Measurements from ENCODE around the gene ZNF845. TPM values are rescaled to one million over a fixed set of nuclear protein-coding genes. Genes with fewer than 3 reads are reported as not detected.

ZNF845 gene
- total RNA-seq, 1 donor from 2014 or later: 9.6 TPM

DNA sequence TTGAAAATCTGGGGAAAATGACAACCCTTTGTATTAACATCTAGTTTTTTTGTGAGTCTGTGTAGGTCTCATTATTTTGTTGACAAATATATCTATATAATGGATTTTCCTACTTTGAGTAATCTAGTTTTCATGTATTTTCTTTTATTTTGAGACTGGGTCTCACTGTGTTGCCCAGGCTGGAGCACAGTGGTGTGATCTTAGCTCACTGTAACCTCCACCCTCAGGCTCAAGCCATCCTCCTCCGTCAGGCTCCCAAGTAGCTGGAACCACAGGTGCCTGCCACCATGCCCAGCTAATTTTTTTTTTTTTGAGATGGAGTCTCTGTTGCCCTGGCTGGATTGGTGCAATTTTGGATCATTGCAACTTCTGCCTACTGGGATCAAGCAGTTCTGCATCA is 41.2 kb downstream of the ZNF845 start:
- intact Hi-C loops (cut with micrococcal nuclease): no loop called here

DNA sequence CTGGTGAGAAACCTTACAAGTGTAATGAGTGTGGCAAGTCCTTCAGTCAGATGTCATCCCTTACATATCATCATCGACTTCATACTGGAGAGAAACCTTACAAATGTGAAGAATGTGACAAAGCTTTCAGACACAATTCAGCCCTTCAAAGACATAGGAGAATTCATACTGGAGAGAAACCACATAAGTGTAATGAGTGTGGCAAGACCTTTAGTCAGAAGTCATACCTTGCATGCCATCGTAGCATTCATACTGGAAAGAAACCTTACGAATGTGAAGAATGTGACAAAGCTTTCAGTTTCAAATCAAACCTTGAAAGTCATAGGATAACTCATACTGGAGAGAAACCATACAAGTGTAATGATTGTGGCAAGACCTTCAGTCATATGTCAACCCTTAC is 47.8 kb downstream of the ZNF845 start:
- intact Hi-C loops (cut with micrococcal nuclease): no loop called here

DNA sequence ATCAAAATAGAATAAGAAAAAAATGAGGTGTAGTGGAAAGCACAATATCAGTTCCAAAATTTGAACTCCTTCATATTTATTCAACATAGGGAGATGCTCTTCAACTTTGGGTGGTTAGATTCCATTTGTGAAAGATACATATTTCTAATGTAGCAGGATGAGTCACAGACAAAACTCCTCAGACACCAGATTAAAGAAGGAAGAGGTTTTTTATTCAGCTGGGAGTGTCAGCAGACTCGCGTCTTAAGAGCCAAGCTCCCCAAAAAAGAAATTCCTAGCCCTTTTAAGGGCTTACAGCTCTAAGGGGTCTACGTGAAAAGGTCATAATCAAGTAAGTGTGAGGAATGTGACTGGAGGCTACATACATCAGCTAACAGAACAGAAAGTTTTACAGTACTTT is 54.6 kb downstream of the ZNF845 start:
- intact Hi-C loops (cut with micrococcal nuclease): no loop called here

DNA sequence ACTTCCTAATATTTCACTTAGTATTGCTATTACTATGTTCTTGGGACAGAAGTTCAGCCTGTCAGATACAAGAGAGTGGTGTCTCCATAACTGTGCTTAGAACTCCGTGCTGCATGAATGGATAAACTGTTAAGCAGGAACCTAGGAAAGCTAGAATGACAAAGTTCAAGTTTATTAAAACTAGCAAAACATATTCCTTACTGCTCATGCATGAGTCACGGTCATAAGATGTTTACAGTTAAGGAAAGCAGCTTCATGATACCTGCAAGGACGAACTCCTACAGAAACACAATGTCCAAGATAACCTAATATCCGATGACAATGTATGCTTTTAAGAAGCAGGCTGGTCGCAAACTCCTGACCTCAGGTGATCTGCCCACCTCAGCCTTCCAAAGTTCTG is 55.4 kb downstream of the ZNF845 start:
- intact Hi-C loops (cut with micrococcal nuclease): no loop called here

DNA sequence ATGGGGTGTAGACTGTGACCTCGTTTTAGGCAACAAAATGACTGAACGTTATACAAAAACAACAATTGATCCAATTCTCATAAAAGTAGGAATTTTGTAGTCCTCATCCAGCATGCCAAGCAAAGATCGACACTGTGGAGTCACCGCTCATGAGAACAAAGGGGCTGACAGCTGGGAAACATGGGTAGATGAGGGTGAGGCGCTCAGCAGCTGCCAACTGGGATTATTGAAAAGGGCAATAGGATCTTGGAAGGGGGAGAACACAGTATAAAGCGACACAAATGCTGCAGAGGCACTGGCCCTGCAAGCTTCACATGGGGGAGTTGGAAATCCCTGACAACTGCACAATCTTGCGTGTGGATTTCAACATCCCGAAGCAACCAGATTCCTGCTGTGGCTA is 56.0 kb downstream of the ZNF845 start:
- intact Hi-C loops (cut with micrococcal nuclease): no loop called here

DNA sequence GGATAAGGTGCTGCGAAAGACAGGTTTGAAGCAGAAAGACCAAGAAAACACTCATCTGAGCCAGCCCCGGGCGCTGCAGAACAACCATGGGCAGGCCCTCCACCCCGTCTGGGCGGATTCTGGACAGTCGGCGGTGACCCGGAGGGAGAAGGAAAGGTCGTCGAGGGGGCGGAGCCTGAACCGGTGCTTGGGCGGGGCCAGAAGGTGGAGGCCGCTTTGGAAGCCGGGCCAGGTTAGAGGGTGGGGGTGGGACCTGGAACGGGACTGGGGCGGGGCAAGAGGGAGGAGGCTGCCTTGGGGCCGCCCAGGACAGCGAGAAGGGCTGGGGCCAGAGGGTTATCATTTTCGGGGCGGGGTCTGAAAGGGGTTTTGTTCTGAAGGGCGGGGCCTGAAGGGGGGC is 56.4 kb downstream of the ZNF845 start:
- intact Hi-C loops (cut with micrococcal nuclease): loop anchor here (10.0 kb wide), 1 partner anchor 195 kb away; the partner anchor contains the start of gene ZNF665

DNA sequence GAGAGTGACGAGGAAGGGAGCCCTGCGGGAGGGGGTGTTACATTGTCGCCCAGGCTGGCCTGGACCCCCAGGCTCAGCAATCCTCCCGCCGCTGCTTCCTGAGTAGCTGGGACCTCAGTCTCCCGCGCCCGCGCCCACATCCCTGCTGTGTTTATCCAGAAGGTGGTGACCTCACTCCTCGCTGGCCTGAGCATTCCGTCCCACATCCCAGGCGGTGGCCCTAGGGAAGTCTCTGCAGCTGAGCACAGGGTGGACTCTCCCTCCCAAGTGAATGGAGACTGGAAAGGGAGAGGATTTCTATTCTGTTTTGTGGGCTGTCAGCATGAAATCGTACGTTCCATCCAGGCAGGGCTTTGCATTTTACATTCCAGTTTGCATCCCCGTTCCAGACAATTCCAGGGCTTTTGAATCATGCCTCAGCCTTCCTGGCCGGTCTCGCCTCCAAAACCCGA is 61.0 kb downstream of the ZNF845 start:
- intact Hi-C loops (cut with micrococcal nuclease): loop anchor here (2.0 to 10.0 kb wide), 2 partner anchors 36 to 200 kb away; partner anchors contain the start of genes ZNF665 and ZNF761

DNA sequence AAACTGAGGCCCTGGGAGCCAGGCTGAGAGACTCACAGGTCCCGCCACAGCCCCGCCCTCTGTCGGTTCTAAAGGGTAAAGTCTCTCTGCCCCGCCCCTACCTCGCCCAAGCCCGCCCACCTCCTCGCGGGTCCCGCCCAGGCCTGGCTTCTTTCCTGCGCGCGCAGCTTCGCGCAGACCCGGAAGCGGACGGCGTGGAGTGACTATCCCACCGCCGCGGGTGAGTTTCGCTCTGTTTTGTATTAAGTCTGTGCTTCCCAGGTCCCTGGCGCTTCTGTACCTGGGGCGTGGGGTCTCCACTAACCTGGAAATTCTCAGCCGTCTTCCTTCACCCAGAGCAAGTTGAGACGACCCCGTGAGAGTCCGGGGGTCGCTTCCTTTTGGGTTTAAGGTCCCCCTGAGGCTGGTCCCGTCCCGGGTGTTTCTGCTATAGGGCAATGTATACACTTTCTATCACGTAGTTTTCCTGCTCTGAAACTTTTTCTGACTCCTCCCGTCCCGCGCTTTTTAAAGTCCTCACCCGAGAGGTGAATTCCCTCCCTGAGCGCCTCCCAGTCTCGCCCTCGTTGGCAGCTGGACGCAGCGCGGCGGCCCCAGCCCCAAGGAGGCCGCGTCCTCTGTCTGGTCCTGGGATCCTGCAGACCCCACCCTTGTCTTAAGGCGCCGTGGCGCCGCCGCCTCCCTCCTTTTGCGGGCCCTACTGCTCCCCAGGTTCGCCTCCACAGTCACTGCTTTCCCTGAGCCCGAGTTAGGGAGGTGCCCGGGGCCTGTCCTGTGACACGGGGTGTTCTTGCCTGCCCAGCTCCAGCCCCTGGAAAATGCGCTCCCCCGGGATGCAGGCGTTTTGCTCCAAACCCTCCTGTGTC is 61.7 kb downstream of the ZNF845 start, which contains the start of gene ZNF765:
Gene ZNF765 (plus strand): TSS at position 176 of the 866 bp plus-strand sequence. CDS start 2,867 bp downstream, outside the sequence.
- intact Hi-C loops (cut with micrococcal nuclease): loop anchor here (1.0 to 10.0 kb wide), 5 partner anchors 30 to 292 kb away; partner anchors contain the start of genes ZNF160, ZNF525, ZNF665 and ZNF761

DNA sequence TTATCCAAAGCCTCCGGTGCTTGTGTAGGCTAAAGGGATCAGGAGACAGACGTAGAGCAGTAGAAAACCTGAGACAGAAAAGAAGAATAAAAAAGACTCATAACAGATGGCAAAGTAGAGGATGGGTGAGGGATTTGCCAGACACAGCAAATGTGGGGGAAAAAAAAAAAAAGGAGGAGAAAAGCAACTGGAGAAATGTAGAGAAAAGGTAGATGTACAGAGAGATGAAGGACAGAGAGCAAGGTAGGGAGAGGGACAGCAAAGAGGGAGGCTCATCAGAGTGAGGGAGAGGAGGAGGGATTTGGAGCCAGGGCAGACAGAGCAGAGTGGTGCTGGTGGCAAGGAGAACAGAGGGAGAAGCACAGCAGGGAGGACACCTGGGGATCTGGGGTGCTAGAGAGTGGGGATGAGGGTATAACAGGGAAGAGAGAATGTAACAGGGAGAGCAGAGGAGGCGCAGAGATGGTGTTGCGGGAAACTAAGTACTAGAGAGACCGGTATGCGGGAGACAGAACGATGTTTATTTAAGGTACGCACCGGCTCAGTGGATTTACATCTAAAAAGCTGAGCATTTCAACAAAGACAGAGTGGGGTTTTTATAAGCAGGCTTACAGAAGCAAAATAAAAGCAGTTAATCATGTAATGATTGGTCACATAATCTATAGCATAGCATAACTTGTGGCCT is 62.4 kb downstream of the ZNF845 start:
- intact Hi-C loops (cut with micrococcal nuclease): loop anchor here (1.0 to 10.0 kb wide), 5 partner anchors 31 to 293 kb away; partner anchors contain the start of genes ZNF160, ZNF525, ZNF665 and ZNF761

DNA sequence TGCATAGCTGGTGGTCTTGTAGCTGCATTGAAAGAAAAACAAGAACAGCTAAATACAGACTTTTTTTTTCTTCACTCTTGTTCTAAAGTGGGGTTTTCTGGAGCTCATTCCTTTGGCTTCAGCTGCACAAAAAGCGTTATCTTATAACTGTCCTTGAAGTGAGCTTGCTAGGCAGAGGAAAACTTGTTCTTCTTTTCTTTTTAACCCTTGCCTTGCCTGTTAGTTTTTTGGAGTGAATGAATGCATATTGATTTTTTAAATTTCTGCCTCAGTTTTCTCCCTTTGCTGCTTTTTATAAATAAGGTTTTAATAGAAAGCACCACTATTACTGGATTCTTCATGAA is 62.9 kb downstream of the ZNF845 start:
- intact Hi-C loops (cut with micrococcal nuclease): loop anchor here (10.0 kb wide), 1 partner anchor 202 kb away; the partner anchor contains the start of gene ZNF665

DNA sequence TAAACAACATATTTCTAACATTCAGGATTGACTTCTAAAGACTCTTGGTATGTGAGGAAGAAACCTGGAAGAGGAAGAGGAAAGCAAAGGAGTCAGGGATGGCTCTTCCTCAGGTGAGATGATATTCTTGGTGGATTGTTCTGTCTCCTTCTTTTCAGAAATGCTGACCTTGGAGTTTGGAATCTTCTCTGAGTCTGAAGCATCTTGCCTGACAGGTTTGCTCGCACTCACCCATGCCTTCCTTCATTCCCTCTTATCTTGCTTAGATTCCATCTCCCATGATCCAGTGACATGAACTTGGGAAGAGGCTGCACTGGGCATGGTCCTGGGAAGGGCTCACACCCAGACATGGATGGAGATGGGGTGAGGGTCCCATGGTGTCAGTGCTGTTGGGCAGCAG is 64.4 kb downstream of the ZNF845 start:
- intact Hi-C loops (cut with micrococcal nuclease): loop anchor here (10.0 kb wide), 1 partner anchor 203 kb away; the partner anchor contains the start of gene ZNF665

Other genes starting within 250 kb of the ZNF845 start
- 27.8 and 31.0 TPM in 2 replicates for gene ZNF160, start 230.3 kb upstream of the ZNF845 start, total RNA-seq
- 0.70 and 0.73 TPM in 2 replicates for gene ZNF415, start 200.8 kb upstream of the ZNF845 start, total RNA-seq
- 7.8 and 8.1 TPM in 2 replicates for gene ZNF347, start 174.7 kb upstream of the ZNF845 start, total RNA-seq
- 2.7 and 3.3 TPM in 2 replicates for gene ZNF665, start 140.4 kb upstream of the ZNF845 start, total RNA-seq
- gene ZNF677, start 78.9 kb upstream of the ZNF845 start, total RNA-seq: 1.7 and 2.7 TPM in 2 replicates
- not detected in 2 replicates for gene VN1R2, start 75.5 kb upstream of the ZNF845 start, total RNA-seq
- not detected in 2 replicates for gene VN1R4, start 66.0 kb upstream of the ZNF845 start, total RNA-seq
- 14.1 and 15.1 TPM in 2 replicates for gene ZNF525, start 32.0 kb downstream of the ZNF845 start, total RNA-seq
- gene ZNF765, start 61.4 kb downstream of the ZNF845 start, total RNA-seq: 9.3 and 11.1 TPM in 2 replicates
- 11.4 and 11.7 TPM in 2 replicates for gene ZNF761, start 98.2 kb downstream of the ZNF845 start, total RNA-seq
- 2.8 and 3.1 TPM in 2 replicates for gene ZNF813, start 134.0 kb downstream of the ZNF845 start, total RNA-seq
- gene ZNF331, start 204.4 kb downstream of the ZNF845 start, total RNA-seq: 14.6 and 16.5 TPM in 2 replicates